ENCODE data around the gene PRX. TPM values are rescaled to one million over a fixed set of nuclear protein-coding genes. Genes with fewer than 3 reads are reported as not detected.

PRX gene
- 0.92 and 1.2 TPM in 2 replicates for total RNA-seq

DNA sequence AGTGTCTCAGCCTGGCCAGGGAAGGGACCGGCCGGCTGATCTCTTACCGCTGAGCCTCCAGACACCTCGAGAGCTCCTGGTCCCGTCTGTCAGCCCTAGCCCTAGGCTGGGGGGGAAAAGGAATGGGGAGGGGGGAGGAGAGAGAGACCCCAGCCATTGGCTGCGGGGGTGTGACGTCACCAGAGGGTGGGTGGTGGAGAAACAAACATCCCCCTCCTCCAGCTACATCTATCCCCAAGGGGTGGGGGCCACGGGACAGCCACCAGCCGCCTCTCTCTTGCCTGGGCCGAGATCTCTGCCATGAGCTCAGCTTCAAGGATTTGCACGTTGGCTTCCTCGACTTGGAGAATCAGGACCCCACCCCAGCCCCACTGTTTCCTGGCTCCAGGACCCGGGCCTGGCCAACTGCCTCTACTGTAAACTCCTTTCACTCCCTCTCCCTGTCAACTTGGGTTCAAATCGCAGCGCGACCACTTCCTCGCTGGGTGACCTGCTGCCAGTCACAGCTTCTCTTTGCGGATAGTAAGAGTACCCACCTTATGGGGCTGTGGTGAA lies at the start of gene PRX:
Gene PRX, minus strand, starts transcription at position 88 of the 555 bp plus-strand sequence. CDS start 5,446 bp downstream, outside the sequence.

GRCh38 chr19:40444000-40444824 lies 31.0 kb upstream of the PRX start, which contains the start of gene SERTAD3:
Gene SERTAD3, minus strand, starts transcription at chr19:40444335. Its CDS starts 2,255 bp downstream, at chr19:40442080.

GRCh38 chr19:40425450-40426287 lies 12.5 kb upstream of the PRX start, which contains the start of gene SERTAD1:
Gene SERTAD1, minus strand, starts transcription at chr19:40425992. Its CDS starts 2,446 bp downstream, at chr19:40423546.

GRCh38 chr19:40390084-40390742 lies 23.0 kb downstream of the PRX start, which contains the start of gene HIPK4:
Gene HIPK4, minus strand, starts transcription at chr19:40390181. Its CDS starts 279 bp downstream, at chr19:40389902.

DNA sequence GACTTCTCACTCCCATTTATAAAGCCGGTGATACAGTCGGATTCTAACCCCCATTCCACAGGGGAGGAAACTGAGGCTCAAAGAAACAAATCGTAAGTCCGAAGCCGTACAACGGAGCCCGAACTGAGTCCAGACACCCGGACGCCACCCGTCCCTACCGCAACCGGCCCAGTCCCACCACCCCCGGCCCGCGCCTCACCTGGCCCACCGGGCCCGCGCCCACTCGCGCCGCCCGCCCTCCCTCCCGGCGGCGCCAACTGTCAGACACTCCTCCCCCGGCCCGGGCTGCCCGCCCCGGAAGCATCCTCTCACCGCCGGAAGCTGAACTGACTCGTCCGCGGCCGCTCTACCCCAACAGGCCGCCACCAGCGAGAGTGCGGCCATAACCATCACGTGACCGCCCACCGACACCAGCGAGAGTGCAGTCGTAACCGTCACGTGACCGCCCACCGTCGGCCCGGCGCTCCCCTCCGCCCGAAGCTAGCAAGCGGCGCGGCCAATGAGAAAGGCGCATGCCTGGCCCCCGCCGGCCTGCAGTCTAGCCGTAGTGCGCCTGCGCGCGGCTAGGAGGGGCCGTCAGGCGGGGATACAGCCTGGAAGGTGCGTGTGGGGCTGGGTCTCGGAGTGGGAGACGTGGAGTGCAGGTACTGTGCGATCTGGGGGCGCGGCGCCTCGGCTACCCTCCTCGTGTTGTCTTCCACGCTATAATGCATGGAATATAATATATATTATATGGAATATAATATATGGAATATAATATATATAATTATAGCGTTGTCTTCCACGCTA lies 64.9 kb downstream of the PRX start, which contains the start of the genes C19orf47 and PLD3:
Gene C19orf47, minus strand, starts transcription at position 273 of the 789 bp plus-strand sequence. CDS start 6,540 bp downstream, outside the sequence.
Gene PLD3, plus strand, starts transcription at position 571 of the 789 bp plus-strand sequence. CDS start 17,789 bp downstream, outside the sequence.

Other genes starting within 250 kb of the PRX start
- 5.8 and 7.3 TPM in 2 replicates for gene MAP3K10, start 222.0 kb downstream of the PRX start, total RNA-seq
- gene TTC9B, start 195.0 kb downstream of the PRX start, total RNA-seq, result not detected in 2 replicates
- gene CCNP, start 186.7 kb downstream of the PRX start, total RNA-seq, result 0.06 and 0.13 TPM in 2 replicates
- 65.1 and 75.9 TPM in 2 replicates for gene AKT2, start 128.0 kb downstream of the PRX start, total RNA-seq
- 4.0 and 5.4 TPM in 2 replicates for gene C19orf47, start 65.0 kb downstream of the PRX start, total RNA-seq
- 159 and 203 TPM in 2 replicates for gene PLD3, start 64.7 kb downstream of the PRX start, total RNA-seq
- 0.06 and 0.13 TPM in 2 replicates for gene HIPK4, start 23.2 kb downstream of the PRX start, total RNA-seq
- 20.4 and 34.9 TPM in 2 replicates for gene SERTAD1, start 12.6 kb upstream of the PRX start, total RNA-seq
- gene SERTAD3, start 31.0 kb upstream of the PRX start, total RNA-seq, result 17.4 and 18.6 TPM in 2 replicates
- 127 and 149 TPM in 2 replicates for gene BLVRB, start 52.4 kb upstream of the PRX start, total RNA-seq
- 2.4 and 2.8 TPM in 2 replicates for gene SPTBN4, start 53.6 kb upstream of the PRX start, total RNA-seq
- gene SHKBP1, start 163.5 kb upstream of the PRX start, total RNA-seq, result 14.5 and 25.6 TPM in 2 replicates
- 14.5 and 16.1 TPM in 2 replicates for gene LTBP4, start 188.0 kb upstream of the PRX start, total RNA-seq

All from aortic smooth muscle cell (primary cell).